Mucosa of stomach (tissue), 1 donor: Measurements from ENCODE around the gene USH2A.

ENCODE experiments used
- H3K27me3 ChIP-seq: one replicate; pipeline ENCODE4 v1.7.0; 2013; ENCODE audit warnings: mild to moderate bottlenecking, low read length; ENCODE audit not compliant: control insufficient read depth, insufficient read depth
- H3K36me3 ChIP-seq: one replicate; pipeline ENCODE4 v1.7.0; 2013; ENCODE audit warnings: low read length; ENCODE audit not compliant: control insufficient read depth, insufficient read depth
- H3K4me1 ChIP-seq: one replicate; pipeline ENCODE4 v1.7.0; 2013; ENCODE audit warnings: mild to moderate bottlenecking, low read length; ENCODE audit not compliant: control insufficient read depth, insufficient read depth
- H3K4me3 ChIP-seq: one replicate; pipeline ENCODE4 v1.7.0; 2013; ENCODE audit warnings: low read length
- H3K9ac ChIP-seq: one replicate; pipeline ENCODE4 v1.7.0; 2013; ENCODE audit warnings: mild to moderate bottlenecking, low read length, moderate library complexity
- H3K9me3 ChIP-seq: one replicate; pipeline ENCODE4 v1.7.0; 2013; ENCODE audit warnings: mild to moderate bottlenecking, low read length, moderate library complexity; ENCODE audit not compliant: control insufficient read depth
- donor health status: Pancreatic carcinoma.

The USH2A gene

GRCh38 chr1:216215169-216215568 is 208.1 kb downstream of the USH2A start:
- Histone ChIP-seq H3K9ac (no peak overlapping the region), H3K36me3 (no peaks in the 10 kb centered on the region), H3K4me3 (no peak overlapping the region), H3K9me3 (no peaks in the 10 kb centered on the region), H3K4me1 (peaks cover 2% of the 10 kb centered on the region), H3K27me3 (no peaks in the 10 kb centered on the region)

- no peak overlapping the region for H3K4me3 ChIP-seq
- H3K4me1 ChIP-seq = peaks cover 6% of the 10 kb centered on the region
- no peaks in the 10 kb centered on the region for H3K9me3 ChIP-seq
- H3K36me3 ChIP-seq = no peaks in the 10 kb centered on the region
- no peak overlapping the region for H3K9ac ChIP-seq
- no peaks in the 10 kb centered on the region for H3K27me3 ChIP-seq
These were observed 210.4 kb downstream of the USH2A start for GRCh38 chr1:216212826-216213225.

GRCh38 chr1:216210081-216210480 is 213.2 kb downstream of the USH2A start:
- Histone ChIP-seq H3K27me3 (no peaks in the 10 kb centered on the region), H3K36me3 (no peaks in the 10 kb centered on the region), H3K4me3 (no peak overlapping the region), H3K9ac (no peak overlapping the region), H3K9me3 (no peaks in the 10 kb centered on the region), H3K4me1 (peaks cover 6% of the 10 kb centered on the region)

DNA sequence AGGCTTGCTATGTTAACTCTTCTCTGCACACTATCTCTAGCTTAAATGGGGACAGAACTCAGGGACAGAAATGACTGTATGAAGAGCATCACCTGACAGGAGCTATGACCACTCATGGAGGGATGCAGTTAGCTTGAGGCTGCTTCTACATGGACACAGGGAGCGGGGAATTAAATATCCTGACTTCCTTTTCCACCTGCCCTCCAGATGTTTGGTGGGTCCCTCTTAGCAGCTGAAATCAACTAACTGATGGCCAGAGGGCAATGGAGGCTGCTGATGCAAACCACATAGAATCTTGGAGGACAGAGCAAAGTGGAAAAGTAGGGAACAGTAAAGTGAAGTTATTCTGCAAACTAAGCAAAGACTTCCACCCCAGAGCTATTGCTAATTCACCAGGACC is 214.1 kb downstream of the USH2A start:
- H3K4me3 ChIP-seq = no peak overlapping the region
- no peaks in the 10 kb centered on the region for H3K27me3 ChIP-seq
- no peaks in the 10 kb centered on the region for H3K9me3 ChIP-seq
- no peak overlapping the region for H3K9ac ChIP-seq
- no peaks in the 10 kb centered on the region for H3K36me3 ChIP-seq
- H3K4me1 ChIP-seq = peaks cover 6% of the 10 kb centered on the region

DNA sequence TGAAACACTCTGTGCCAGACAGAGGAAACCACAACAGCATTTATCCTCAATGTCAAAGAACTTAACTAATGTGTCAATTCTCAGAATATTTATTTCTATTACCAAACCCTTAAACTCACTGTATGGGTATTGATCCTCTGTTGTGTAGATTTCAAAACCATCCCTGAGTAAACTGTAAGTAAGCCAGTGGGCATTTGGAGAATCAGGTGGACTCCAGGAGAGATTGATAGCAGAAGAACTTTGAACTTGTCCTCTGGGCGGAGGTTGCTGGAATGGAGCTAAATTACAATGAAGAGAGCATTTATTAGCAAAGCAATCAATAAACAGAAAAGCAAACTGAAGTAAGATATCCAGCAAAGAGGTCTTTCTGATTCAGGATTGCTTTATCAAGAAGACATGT is 216.1 kb downstream of the USH2A start:
- no peaks in the 10 kb centered on the region for H3K36me3 ChIP-seq
- H3K9me3 ChIP-seq = no peaks in the 10 kb centered on the region
- H3K4me3 ChIP-seq = no peak overlapping the region
- peaks cover 6% of the 10 kb centered on the region for H3K4me1 ChIP-seq
- H3K9ac ChIP-seq = no peak overlapping the region
- H3K27me3 ChIP-seq = no peaks in the 10 kb centered on the region

DNA sequence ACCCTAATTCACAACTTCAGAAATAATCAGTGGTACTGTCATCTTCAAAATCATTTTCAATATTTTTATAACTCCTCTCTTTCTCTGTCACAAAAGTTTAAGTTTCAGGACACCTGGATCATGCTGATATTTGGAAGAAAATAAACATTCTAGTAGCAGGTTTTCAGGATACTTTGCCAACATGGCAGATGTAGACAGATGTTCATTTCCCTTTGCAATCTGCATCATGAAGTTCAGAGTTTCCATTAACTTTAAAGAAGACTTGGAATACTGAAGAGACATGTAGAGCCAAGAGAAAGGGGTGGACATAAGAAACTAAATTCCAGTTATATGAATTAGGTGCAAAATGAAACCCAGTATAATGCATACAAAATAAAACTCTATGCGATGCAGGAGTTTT is 218.1 kb downstream of the USH2A start:
- Histone ChIP-seq H3K4me1 (peaks cover 4% of the 10 kb centered on the region), H3K9me3 (no peaks in the 10 kb centered on the region), H3K9ac (no peak overlapping the region), H3K27me3 (no peaks in the 10 kb centered on the region), H3K36me3 (no peaks in the 10 kb centered on the region), H3K4me3 (no peak overlapping the region)

DNA sequence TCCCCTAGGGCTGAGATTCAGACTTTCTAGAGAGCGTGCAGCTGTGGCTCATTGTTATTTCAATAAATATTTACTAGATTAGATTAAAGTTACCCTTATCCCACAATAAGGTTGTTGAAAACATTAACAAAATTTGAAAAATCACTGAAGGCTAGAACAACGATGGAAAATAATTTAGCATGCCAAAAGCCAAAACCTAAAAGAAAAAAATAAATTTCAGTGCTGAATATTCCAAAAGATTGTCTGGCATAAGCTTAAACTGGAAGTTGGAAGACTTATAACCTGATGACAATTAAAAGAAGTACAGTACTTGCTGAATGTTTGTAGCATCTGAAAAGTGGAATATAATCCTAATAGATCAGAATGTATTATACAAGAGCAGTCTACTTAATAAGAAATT is 221.3 kb downstream of the USH2A start:
- H3K4me3 ChIP-seq = no peak overlapping the region

GRCh38 chr1:216200941-216201340 is 222.3 kb downstream of the USH2A start:
- Histone ChIP-seq H3K4me3 (no peak overlapping the region), H3K27me3 (no peaks in the 10 kb centered on the region), H3K9ac (no peak overlapping the region), H3K36me3 (no peaks in the 10 kb centered on the region), H3K9me3 (no peaks in the 10 kb centered on the region), H3K4me1 (no peaks in the 10 kb centered on the region)

More for the DNA sequence above, 221.3 kb downstream of the USH2A start:
- Histone ChIP-seq H3K9me3 (no peaks in the 10 kb centered on the region), H3K4me1 (no peaks in the 10 kb centered on the region), H3K36me3 (no peaks in the 10 kb centered on the region), H3K9ac (no peak overlapping the region), H3K27me3 (no peaks in the 10 kb centered on the region)

- Histone ChIP-seq H3K36me3 (no peaks in the 10 kb centered on the region), H3K4me1 (no peaks in the 10 kb centered on the region), H3K9ac (no peak overlapping the region)
These were observed 228.5 kb downstream of the USH2A start for GRCh38 chr1:216194721-216195120.

GRCh38 chr1:216193839-216194443 is 229.3 kb downstream of the USH2A start:
- H3K27me3 ChIP-seq = no peaks in the 10 kb centered on the region
- H3K9me3 ChIP-seq = no peaks in the 10 kb centered on the region
- H3K36me3 ChIP-seq = no peaks in the 10 kb centered on the region
- no peak overlapping the region for H3K9ac ChIP-seq
- H3K4me1 ChIP-seq = no peaks in the 10 kb centered on the region
- no peak overlapping the region for H3K4me3 ChIP-seq

More at GRCh38 chr1:216194721-216195120, 228.5 kb downstream of the USH2A start:
- H3K27me3 ChIP-seq = no peaks in the 10 kb centered on the region
- no peak overlapping the region for H3K4me3 ChIP-seq
- no peaks in the 10 kb centered on the region for H3K9me3 ChIP-seq

DNA sequence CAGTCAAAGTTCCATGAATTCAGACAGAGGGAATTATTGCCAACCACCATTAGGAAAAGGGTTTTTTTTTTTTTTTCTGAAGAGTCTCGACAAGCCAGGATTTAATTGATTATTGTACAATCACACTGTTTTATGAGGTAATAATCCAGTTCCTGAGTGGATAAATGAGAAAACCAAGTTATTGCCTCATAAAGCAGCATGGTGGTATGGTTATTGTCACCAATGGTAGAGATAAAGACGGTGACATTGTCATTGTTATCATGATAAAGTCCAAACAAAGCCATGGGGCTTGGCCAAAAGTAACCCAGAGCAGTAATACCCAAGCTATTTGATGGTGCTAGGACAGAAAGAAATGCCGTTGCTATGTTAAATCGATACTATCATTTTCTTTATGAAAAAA is 232.8 kb downstream of the USH2A start:
- no peak overlapping the region for H3K4me3 ChIP-seq
- H3K4me1 ChIP-seq = no peaks in the 10 kb centered on the region
- H3K36me3 ChIP-seq = no peaks in the 10 kb centered on the region
- no peaks in the 10 kb centered on the region for H3K9me3 ChIP-seq
- H3K27me3 ChIP-seq = no peaks in the 10 kb centered on the region
- no peak overlapping the region for H3K9ac ChIP-seq

DNA sequence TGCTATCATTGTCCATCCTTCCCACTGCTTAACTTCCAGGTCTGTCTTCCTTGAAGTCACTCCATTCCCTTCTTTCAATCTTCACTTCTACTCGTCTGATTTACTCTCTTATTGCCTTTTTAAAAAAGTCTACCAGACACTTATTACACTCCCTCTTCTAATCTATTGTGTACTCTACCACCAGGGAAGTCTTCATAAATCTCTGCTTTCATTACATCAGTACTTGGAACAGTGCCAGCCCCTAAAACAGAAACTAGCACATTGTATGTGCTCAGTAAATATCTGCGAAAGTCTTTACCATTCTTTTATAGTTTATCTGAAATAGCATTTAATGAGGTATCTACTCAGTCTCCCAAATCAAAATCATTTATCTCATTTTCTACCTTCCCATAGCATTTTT is 236.4 kb downstream of the USH2A start:
- H3K4me3 ChIP-seq = no peak overlapping the region
- H3K9me3 ChIP-seq = no peaks in the 10 kb centered on the region
- H3K36me3 ChIP-seq = no peaks in the 10 kb centered on the region
- H3K27me3 ChIP-seq = no peaks in the 10 kb centered on the region
- no peaks in the 10 kb centered on the region for H3K4me1 ChIP-seq
- no peak overlapping the region for H3K9ac ChIP-seq

DNA sequence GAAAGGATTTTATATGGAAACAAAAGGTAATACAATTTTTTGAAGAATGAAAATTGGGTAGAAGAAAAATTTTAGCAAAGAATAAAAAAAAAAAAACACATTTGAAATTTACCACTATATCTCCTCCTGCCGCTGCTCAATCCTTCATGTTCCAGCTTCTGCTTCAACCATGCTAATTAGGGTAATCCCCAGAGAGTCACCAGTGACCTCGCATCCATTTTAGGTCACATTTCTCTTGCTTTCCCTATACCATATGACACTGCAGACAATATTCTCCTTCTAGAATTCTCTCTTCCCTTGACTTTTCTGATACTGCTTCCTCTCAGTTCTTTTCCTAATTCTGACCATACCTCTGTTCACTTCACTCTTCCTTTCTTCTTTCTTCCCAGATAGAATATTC is 237.1 kb downstream of the USH2A start:
- Histone ChIP-seq H3K36me3 (no peaks in the 10 kb centered on the region), H3K4me1 (no peaks in the 10 kb centered on the region), H3K4me3 (no peak overlapping the region), H3K9ac (no peak overlapping the region), H3K27me3 (no peaks in the 10 kb centered on the region), H3K9me3 (no peaks in the 10 kb centered on the region)
